CD4-positive, alpha-beta T cell treated with Interleukin-15 for 1 hour (primary cell): ENCODE measurements around the gene SUPT20HL2.
"Not testable (repeated sequence)": the region's sequence is repeated elsewhere in the genome, so short reads cannot be mapped to it uniquely, and the experiment has no call there.

Experiments used
- DNase-seq: peaks from one replicate; pipeline ENCODE4 v3.0.0-alpha.2; 2020

The SUPT20HL2 gene

DNA sequence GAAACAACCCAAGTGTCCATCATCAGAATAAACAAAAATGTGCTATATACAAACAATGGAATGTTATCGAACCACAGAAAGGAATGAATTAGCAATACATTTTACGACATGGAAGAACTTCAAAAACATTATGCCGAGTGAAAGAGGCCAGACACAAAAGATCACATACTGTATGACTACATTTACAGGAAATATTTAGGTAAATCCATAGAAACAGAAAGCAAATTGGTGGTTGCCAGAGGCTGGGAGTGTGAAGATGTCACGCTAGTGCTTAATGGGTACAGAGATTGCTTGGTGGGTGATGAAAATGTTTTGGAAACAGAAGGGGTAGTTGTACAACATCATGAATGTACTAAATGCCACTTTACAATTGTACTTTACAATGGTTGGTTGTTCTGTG lies 5.1 kb downstream of the SUPT20HL2 start:
- DNase-seq: not testable (repeated sequence)

DNA sequence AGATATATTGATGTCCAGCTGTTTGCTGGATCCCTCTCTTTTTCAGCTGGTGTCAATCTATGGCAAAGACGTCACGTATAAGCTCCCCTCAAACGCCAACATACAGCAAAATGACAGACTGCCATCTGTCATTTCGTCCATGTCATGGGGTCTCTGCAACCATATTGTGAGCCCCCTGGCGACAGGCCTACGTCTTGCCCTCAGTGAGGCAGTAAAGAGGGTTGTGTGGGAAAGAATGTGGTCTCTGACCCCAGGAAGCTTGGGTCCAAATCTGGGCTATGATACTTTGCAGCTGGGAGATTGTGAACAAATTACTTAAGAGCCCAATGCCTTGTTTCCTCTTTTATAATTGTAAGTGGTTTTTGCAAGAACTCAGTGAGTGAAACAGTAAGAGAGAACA lies 7.4 kb downstream of the SUPT20HL2 start:
- no peak for DNase-seq

DNA sequence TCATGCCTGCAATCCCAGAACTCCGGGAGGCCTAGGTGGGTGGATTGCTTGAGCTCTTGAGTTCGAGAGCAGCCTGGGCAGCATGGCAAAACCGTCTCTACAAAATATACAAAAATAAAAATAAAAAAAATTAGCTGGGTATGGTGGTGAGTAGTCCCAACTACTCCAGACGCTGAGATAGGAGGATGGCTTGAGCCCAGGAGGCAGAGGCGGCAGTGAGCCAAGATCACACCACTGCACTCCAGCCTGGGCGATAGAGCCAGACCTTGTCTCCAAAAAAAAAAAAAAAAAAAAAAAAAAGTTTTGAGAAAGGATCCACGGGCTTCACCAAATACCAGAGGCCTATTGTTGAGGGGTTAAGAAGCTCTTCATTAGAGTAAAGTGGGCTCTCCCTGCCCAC lies 8.0 kb downstream of the SUPT20HL2 start:
- DNase-seq: no peak

DNA sequence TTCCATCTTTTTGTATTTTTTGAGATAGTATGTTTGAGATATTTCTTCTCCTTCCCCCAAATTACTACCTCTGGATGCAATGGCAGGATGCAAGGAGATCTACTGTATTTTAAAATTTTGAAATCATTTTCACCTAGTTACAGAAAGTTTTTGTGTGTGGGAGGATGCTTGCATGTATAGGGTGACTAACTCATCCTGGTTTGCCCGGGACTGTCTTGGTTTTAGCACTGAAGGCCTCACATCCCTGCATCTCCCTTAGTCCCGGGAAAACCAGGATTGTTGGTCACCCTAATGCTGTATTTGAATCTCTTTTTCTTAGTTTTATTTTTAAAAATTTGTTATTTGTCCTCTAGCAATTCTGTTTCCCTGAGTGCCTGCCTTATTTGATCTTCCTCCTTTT lies 12.1 kb downstream of the SUPT20HL2 start:
- no peak for DNase-seq

DNA sequence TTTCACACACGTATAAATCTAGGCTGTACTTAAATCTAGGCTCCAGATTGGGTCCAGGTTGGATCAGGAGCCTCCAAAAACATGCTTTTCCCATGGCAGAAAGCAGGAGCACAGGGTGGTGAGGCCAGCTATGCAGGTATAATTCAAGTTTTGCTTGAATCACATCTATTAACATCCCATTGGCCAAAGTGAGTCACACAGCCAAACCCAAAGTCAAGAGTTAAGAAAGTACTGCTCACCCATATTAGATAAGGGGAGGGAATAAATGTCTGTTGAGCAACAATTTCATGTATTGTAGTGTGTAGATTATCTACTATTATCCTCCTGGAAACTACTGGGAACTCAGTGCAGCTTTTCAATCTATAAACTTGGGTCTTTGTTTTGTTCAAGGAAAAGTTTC lies 12.8 kb downstream of the SUPT20HL2 start:
- DNase-seq: no peak

DNA sequence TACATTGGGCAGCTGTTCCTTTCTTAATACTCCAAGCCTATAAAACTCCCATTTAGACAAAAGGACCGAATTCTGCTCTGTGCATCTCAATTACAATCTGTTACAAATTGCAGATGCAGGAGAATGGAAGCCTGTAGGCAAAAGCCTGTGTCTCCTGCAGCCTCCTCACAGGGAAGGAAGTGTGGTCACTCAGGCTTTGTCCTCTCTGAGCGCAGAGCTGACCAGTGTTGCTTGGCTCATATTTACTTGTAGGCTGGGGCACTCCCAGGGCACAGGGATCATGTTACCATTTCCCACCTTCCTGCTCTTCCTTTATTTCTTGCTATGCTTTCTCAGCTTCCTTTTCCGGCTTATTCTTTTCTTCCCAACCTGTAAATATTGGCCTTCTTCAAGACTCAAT lies 15.7 kb downstream of the SUPT20HL2 start:
- DNase-seq: no peak

DNA sequence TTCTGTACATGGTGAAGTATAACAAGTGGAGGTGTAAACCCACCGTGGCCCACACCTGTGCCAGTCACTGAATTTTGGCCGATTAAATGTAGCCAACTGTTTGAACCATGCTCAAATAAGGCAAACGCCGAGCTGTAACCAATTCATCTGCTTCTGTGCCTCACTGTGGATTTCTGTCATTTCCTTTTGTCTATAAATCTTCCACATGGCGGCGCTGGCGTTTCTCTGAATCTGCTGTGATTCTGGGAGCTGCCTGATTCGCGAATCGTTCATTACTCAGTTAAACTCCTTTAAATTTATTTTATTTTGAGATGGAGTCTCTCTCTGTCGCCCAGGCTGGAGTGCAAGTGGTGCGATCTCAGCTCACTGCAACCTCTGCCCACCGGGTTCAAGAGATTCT lies 19.2 kb downstream of the SUPT20HL2 start:
- DNase-seq: no peak

DNA sequence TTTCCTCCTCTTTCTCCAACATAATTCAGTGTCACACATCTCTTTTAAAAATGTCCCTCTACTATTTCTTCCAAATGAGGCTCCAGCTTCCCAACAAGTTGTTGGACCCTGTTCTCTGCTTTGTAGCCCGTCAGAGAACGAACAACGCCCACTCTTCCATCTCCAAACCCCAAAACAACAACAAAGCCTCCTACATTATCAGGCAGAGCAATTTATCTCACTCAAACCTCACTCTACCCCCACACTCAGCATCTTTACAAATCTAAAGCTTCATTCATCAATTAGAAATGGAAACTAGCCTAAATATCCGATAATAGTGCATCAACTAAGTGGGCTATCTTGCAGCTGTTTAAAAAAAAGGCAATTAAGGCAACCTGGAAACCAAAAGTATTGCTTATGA lies 20.5 kb downstream of the SUPT20HL2 start:
- no peak for DNase-seq

DNA sequence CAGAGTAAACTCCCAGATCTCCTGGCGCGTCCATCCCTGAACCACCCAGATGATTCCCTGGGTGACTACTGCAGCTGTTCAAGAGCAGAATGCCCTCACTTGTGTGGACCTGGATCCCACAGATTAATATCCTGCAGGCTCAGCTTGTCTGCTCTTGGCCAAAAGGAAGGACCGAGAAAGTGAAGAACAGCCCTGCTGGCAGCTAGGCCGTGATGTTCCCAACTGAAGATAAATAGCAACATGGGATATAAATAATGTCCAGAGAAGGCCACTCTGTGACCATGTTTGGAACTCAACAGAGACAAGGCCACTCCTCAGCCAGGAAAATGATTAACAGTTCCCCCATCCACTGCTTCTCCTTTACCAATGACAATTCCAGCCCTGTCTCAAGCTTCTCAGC lies 21.5 kb downstream of the SUPT20HL2 start:
- no peak for DNase-seq

DNA sequence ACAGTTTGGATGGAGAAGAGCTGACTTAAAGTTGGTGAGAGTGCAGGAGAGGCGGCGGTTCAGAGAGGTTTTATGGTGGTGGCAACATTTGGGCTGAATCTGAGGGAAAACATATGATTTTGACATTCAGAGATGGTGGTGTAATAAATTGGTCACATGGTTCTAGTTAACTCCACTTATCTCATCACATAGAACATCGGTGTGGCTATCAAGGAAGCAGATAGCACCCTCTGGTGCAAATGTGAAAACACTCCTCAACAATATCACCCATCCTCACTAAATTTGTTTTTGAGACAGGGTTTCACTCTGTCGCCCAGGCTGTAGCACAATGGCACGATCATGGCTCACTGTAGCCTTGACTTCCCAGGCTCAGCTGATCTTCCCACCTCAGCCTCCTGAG lies 28.8 kb downstream of the SUPT20HL2 start:
- no peak for DNase-seq

DNA sequence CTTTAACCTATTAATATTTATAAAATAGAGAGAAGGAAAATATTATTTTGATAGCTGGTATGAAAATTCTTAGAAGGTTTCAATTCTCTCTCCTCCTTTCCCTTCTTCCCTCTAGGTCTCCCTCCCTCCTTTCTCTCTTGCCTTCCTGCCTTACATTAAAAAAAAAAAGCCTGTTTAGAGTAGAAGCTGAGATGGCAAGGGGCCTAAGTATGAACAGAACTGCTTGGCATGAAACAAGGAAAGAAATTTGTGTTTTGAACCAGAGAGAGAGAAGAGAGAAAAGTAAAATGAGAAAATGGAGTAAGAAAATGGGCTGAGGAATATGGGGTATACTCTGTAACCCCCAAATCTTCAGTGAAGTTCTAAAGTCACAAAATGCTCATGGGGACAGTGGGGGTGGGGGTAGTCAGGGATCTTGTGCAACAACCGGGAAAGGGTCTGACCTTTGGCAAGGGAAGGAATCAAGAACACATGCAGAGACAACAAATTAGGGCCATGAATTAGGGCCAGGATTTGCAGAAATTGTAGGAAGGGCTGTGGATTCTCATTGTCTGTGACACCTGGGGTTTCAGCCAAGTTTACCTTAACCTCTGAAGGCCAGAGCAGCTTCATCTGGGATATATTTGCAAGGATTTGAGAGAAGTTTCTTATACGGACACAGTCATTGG lies 30.6 kb downstream of the SUPT20HL2 start:
- no peak for DNase-seq

DNA sequence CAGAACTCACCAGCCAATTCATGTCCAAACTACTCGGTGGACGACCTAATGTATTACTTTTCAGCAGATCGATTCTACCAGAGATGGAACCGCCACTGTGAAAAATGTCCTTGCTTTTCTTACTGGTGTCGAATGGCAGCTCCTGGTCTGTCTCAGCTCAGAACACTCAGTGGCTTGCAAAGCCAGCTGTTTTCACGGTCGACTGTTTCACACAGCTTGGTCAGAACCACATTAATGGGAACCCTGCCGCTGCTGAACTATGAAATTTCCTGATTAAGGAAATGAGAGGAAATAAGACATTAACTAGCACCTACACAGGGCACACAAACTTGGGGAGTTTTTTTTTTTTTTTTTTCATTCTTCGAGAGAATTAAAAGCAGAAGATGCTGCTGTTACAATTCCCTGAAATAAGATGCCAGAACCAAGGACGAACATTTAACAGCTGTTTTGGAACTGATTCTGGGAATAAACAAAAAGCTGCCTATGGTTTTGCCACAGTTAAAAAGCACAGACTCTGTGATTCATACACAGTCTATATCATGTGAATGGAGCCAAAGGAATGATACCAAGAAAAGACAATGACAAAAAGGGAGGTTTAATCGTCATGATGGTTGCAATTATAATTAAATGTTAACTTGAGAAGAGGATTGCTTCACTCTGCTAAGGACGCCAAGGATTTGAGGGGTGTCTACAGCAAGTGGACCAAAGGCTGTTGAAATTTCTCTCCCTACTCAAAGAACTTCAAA lies 31.3 kb downstream of the SUPT20HL2 start:
- DNase-seq: no peak

DNA sequence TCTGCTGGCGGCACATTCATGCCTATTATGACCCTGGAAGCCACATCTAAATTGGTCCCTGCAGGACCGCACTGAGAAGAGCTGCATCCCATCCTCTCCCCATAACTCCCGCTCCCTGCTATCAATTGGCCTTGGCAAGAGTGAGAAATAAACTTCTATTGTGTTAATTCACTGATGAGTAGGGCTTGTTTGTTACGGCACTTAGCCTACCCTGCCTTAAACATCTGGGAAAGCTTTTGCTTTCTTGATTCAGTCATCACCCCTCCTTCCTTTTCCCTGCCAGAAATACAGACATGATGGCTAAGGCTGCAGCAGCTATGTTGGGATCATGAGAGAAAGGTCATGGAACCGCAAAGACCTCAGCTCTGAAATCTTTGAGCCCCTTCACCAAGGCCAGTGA lies 36.5 kb downstream of the SUPT20HL2 start:
- no peak for DNase-seq

DNA sequence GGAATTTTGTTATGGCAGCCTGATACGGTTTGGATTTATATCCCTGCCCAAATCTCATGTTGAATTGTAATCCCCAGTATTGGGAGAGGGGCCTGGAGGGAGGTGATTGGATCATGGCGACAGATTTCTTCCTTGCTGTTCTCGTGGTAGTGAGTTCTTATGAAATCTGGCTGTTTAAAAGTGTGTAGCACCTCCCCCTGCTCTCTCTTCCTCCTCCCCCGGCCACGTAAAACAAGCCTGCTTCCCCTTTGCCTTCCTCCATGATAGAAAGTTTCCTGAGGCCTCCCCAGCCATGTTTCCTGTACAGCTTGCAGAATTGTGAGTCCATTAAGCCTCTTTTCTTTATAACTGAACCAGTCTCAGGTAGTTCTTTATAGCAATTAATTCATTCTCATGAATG lies 37.9 kb downstream of the SUPT20HL2 start:
- no peak for DNase-seq

DNA sequence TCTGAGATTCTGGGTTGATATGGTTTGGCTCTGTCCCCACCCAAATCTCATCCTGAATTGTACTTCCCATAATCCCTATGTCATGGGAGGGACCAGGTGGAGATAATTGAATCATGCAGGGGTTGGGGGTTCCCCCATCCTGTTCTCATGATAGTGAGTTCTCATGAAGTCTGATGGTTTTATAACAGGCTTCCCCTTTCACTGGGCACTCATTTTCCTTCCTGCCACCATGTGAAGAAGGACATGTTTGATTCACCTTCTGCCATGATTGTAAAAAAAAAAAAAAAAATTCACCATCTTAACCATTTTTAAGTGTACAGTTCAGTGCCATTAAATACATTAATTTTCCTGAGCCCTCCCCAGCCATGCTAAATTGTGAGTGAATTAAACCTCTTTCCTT lies 42.6 kb downstream of the SUPT20HL2 start:
- no peak for DNase-seq

DNA sequence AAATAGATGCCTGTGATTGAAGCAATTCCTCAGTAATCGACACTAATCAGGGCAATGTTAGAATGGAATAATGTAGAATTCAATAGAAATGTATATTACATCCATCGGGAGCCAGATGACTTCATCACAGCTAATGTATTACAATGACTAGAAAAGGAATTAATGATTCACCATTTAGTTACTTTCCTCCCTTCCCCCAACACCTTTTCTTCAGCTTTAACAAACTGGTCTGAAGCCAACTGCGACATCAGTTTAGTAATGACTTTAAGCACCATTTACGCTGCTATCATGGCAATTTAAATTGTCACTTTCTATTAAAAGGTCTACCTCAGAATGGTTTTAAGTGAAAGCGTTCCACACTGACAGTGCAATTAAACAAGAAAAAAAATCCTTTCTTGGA lies 45.1 kb downstream of the SUPT20HL2 start:
- no peak for DNase-seq

DNA sequence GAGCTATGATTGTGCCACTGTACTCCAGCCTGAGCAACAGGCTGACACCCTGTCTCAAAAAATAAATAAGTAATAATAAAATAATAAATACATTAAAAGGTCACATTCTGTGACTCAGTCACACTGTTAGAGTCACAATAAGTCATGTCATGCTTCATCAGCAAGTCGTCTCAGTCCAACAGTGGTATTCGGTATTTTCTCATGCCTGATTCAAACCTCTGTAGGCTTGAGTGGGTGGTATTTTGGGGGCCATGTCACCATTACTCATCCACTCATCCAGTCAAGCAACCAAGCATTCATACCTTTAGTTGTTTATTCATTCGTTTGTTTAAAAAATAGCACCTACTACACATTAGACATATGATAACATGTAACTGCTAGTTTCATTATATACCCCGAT lies 46.9 kb downstream of the SUPT20HL2 start:
- DNase-seq: no peak

DNA sequence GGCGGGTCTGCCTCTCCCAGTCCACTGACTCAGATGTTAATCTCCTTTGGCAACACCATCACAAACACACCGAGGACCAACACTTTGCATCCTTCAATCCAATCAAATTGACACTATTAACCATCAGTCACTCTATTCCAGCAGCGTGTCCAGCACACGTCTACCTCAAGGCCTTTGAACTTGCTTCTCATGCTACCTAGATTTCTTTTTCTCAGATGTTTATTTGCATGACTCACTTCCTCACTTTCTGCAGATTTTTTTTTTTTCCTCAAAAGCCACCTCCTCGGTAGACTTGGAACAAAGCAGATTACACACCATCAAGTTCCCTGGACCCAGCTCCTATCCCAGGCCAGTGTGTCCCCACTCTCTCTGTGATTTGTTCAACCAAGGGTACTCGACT lies 49.5 kb downstream of the SUPT20HL2 start:
- DNase-seq: no peak

DNA sequence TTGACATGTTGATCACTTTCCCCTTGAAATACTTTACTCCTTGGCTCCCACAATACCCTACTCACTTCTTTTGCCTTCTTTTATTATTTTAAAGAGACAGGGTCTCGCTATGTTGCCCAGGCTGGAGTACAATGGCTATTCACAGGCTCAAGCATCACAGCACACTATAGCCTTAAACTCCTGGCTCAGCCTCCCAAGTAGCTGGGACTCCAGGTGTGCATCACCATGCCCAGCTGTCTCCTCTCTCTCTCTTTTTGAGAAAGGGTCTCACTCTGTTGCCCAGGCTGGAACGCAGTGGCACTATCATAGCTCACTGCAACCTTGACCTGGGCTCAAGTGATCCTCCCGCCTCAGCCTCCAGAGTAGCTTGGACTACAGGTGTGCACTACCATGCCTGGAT lies 51.6 kb downstream of the SUPT20HL2 start:
- no peak for DNase-seq
